Measurements from ENCODE around the gene NAV2. TPM values are rescaled to one million over a fixed set of nuclear protein-coding genes. Genes with fewer than 3 reads are reported as not detected.

The NAV2 gene
- polyA plus RNA-seq, 1 donor = 8.1 TPM

GRCh38 chr11:19687392-19687791, 25.2 kb upstream of the NAV2 start:
- DNase-seq = no peak
- H3K27me3 ChIP-seq (ENCODE audit: control insufficient read depth, insufficient read depth, low read length) = peaks cover 5% of the 10 kb centered on the region
- no peaks in the 10 kb centered on the region for H3K4me1 ChIP-seq (ENCODE audit: control insufficient read depth, insufficient read depth, low read length)
- no peaks in the 10 kb centered on the region for H3K9me3 ChIP-seq (ENCODE audit: control insufficient read depth, low read depth, low read length)
- H3K36me3 ChIP-seq (ENCODE audit: control insufficient read depth, insufficient read depth, low read length) = no peaks in the 10 kb centered on the region
- H3K4me3 ChIP-seq (ENCODE audit: low read length) = no peak overlapping the region
- WGBS (ENCODE audit: insufficient coverage, low lambda C conversion rate) = no CpG with 5 or more reads among the region's 1 CpG
- H3K27ac ChIP-seq (ENCODE audit: low read length) = no peak overlapping the region

GRCh38 chr11:19689281-19690000, 23.2 kb upstream of the NAV2 start:
- H3K4me1 ChIP-seq (ENCODE audit: control insufficient read depth, insufficient read depth, low read length) = no peaks in the 10 kb centered on the region
- no peak for DNase-seq
- 100% methylated on average over 1 of the region's 8 CpGs for WGBS (ENCODE audit: insufficient coverage, low lambda C conversion rate)
- peaks cover 5% of the 10 kb centered on the region for H3K27me3 ChIP-seq (ENCODE audit: control insufficient read depth, insufficient read depth, low read length)
- no peak overlapping the region for H3K4me3 ChIP-seq (ENCODE audit: low read length)
- no peak overlapping the region for H3K27ac ChIP-seq (ENCODE audit: low read length)
- H3K36me3 ChIP-seq (ENCODE audit: control insufficient read depth, insufficient read depth, low read length) = no peaks in the 10 kb centered on the region
- H3K9me3 ChIP-seq (ENCODE audit: control insufficient read depth, low read depth, low read length) = no peaks in the 10 kb centered on the region

GRCh38 chr11:19690885-19691284, 21.8 kb upstream of the NAV2 start:
- Histone ChIP-seq H3K27ac (ENCODE audit: low read length) (no peak overlapping the region), H3K4me1 (ENCODE audit: control insufficient read depth, insufficient read depth, low read length) (no peaks in the 10 kb centered on the region), H3K36me3 (ENCODE audit: control insufficient read depth, insufficient read depth, low read length) (no peaks in the 10 kb centered on the region), H3K27me3 (ENCODE audit: control insufficient read depth, insufficient read depth, low read length) (peaks cover 5% of the 10 kb centered on the region), H3K4me3 (ENCODE audit: low read length) (no peak overlapping the region), H3K9me3 (ENCODE audit: control insufficient read depth, low read depth, low read length) (no peaks in the 10 kb centered on the region)
- no CpG with 5 or more reads among the region's 2 CpGs for WGBS (ENCODE audit: insufficient coverage, low lambda C conversion rate)
- no peak for DNase-seq

- no peak overlapping the region for H3K4me3 ChIP-seq (ENCODE audit: low read length)
- DNase-seq = no peak
- H3K27ac ChIP-seq (ENCODE audit: low read length) = no peak overlapping the region
- H3K4me1 ChIP-seq (ENCODE audit: control insufficient read depth, insufficient read depth, low read length) = no peaks in the 10 kb centered on the region
- H3K36me3 ChIP-seq (ENCODE audit: control insufficient read depth, insufficient read depth, low read length) = no peaks in the 10 kb centered on the region
- no CpG with 5 or more reads among the region's 8 CpGs for WGBS (ENCODE audit: insufficient coverage, low lambda C conversion rate)
- H3K9me3 ChIP-seq (ENCODE audit: control insufficient read depth, low read depth, low read length) = no peaks in the 10 kb centered on the region
- H3K27me3 ChIP-seq (ENCODE audit: control insufficient read depth, insufficient read depth, low read length) = peaks cover 5% of the 10 kb centered on the region
Measured at GRCh38 chr11:19691815-19692500, 20.7 kb upstream of the NAV2 start.

GRCh38 chr11:19693146-19693545, 19.5 kb upstream of the NAV2 start:
- H3K4me3 ChIP-seq (ENCODE audit: low read length) = no peak overlapping the region
- no peak for DNase-seq
- H3K4me1 ChIP-seq (ENCODE audit: control insufficient read depth, insufficient read depth, low read length) = no peaks in the 10 kb centered on the region
- no peaks in the 10 kb centered on the region for H3K36me3 ChIP-seq (ENCODE audit: control insufficient read depth, insufficient read depth, low read length)
- H3K27me3 ChIP-seq (ENCODE audit: control insufficient read depth, insufficient read depth, low read length) = peaks cover 5% of the 10 kb centered on the region
- no peak overlapping the region for H3K27ac ChIP-seq (ENCODE audit: low read length)
- H3K9me3 ChIP-seq (ENCODE audit: control insufficient read depth, low read depth, low read length) = no peaks in the 10 kb centered on the region
- WGBS (ENCODE audit: insufficient coverage, low lambda C conversion rate) = no CpG with 5 or more reads among the region's 5 CpGs

GRCh38 chr11:19694796-19695345, 17.8 kb upstream of the NAV2 start:
- no peaks in the 10 kb centered on the region for H3K4me1 ChIP-seq (ENCODE audit: control insufficient read depth, insufficient read depth, low read length)
- DNase-seq = no peak
- WGBS (ENCODE audit: insufficient coverage, low lambda C conversion rate) = no CpG with 5 or more reads among the region's 5 CpGs

GRCh38 chr11:19696073-19696472, 16.6 kb upstream of the NAV2 start:
- DNase-seq = no peak
- H3K4me1 ChIP-seq (ENCODE audit: control insufficient read depth, insufficient read depth, low read length) = no peaks in the 10 kb centered on the region
- H3K36me3 ChIP-seq (ENCODE audit: control insufficient read depth, insufficient read depth, low read length) = no peaks in the 10 kb centered on the region
- no peak overlapping the region for H3K27ac ChIP-seq (ENCODE audit: low read length)
- WGBS (ENCODE audit: insufficient coverage, low lambda C conversion rate) = 100% methylated on average over 2 of the region's 3 CpGs
- no peaks in the 10 kb centered on the region for H3K27me3 ChIP-seq (ENCODE audit: control insufficient read depth, insufficient read depth, low read length)
- no peak overlapping the region for H3K4me3 ChIP-seq (ENCODE audit: low read length)
- H3K9me3 ChIP-seq (ENCODE audit: control insufficient read depth, low read depth, low read length) = no peaks in the 10 kb centered on the region

More at GRCh38 chr11:19694796-19695345, 17.8 kb upstream of the NAV2 start:
- Histone ChIP-seq H3K36me3 (ENCODE audit: control insufficient read depth, insufficient read depth, low read length) (no peaks in the 10 kb centered on the region), H3K27me3 (ENCODE audit: control insufficient read depth, insufficient read depth, low read length) (peaks cover 2% of the 10 kb centered on the region), H3K4me3 (ENCODE audit: low read length) (no peak overlapping the region), H3K9me3 (ENCODE audit: control insufficient read depth, low read depth, low read length) (no peaks in the 10 kb centered on the region), H3K27ac (ENCODE audit: low read length) (no peak overlapping the region)

- Histone ChIP-seq H3K4me1 (ENCODE audit: control insufficient read depth, insufficient read depth, low read length) (no peaks in the 10 kb centered on the region), H3K27ac (ENCODE audit: low read length) (no peak overlapping the region), H3K4me3 (ENCODE audit: low read length) (no peak overlapping the region), H3K27me3 (ENCODE audit: control insufficient read depth, insufficient read depth, low read length) (no peaks in the 10 kb centered on the region), H3K9me3 (ENCODE audit: control insufficient read depth, low read depth, low read length) (no peaks in the 10 kb centered on the region), H3K36me3 (ENCODE audit: control insufficient read depth, insufficient read depth, low read length) (no peaks in the 10 kb centered on the region)
- no peak for DNase-seq
- WGBS (ENCODE audit: insufficient coverage, low lambda C conversion rate) = 80% methylated on average over 2 of the region's 4 CpGs
Measured at GRCh38 chr11:19696904-19697303, 15.7 kb upstream of the NAV2 start.

GRCh38 chr11:19697721-19698121, 14.9 kb upstream of the NAV2 start:
- H3K36me3 ChIP-seq (ENCODE audit: control insufficient read depth, insufficient read depth, low read length) = no peaks in the 10 kb centered on the region
- WGBS (ENCODE audit: insufficient coverage, low lambda C conversion rate) = no CpG with 5 or more reads among the region's 4 CpGs
- H3K27ac ChIP-seq (ENCODE audit: low read length) = no peak overlapping the region
- DNase-seq = no peak
- H3K4me1 ChIP-seq (ENCODE audit: control insufficient read depth, insufficient read depth, low read length) = no peaks in the 10 kb centered on the region
- no peaks in the 10 kb centered on the region for H3K27me3 ChIP-seq (ENCODE audit: control insufficient read depth, insufficient read depth, low read length)
- no peaks in the 10 kb centered on the region for H3K9me3 ChIP-seq (ENCODE audit: control insufficient read depth, low read depth, low read length)
- no peak overlapping the region for H3K4me3 ChIP-seq (ENCODE audit: low read length)

GRCh38 chr11:19698493-19699292, 13.9 kb upstream of the NAV2 start:
- H3K27ac ChIP-seq (ENCODE audit: low read length) = no peak overlapping the region
- H3K4me1 ChIP-seq (ENCODE audit: control insufficient read depth, insufficient read depth, low read length) = no peaks in the 10 kb centered on the region
- no peaks in the 10 kb centered on the region for H3K36me3 ChIP-seq (ENCODE audit: control insufficient read depth, insufficient read depth, low read length)
- DNase-seq = no peak
- 92% methylated on average over 2 of the region's 8 CpGs for WGBS (ENCODE audit: insufficient coverage, low lambda C conversion rate)
- H3K4me3 ChIP-seq (ENCODE audit: low read length) = no peak overlapping the region
- H3K9me3 ChIP-seq (ENCODE audit: control insufficient read depth, low read depth, low read length) = no peaks in the 10 kb centered on the region
- H3K27me3 ChIP-seq (ENCODE audit: control insufficient read depth, insufficient read depth, low read length) = no peaks in the 10 kb centered on the region
